A673 (cell line): ENCODE measurements around the gene CHDH. TPM values are rescaled to one million over a fixed set of nuclear protein-coding genes. Genes with fewer than 3 reads are reported as not detected.

ENCODE experiments used
- BruUV-seq: library from RNA; stranded (reverse); fragments of 400-500 nt; replicated peaks from 2 replicates; lab custom pipeline; 2021; lab: Mats Ljungman, UMichigan
- CTCF ChIA-PET: fragments of 300-600 bp; sonication (Branson Sonifier 250); formaldehyde crosslinking; loops from one replicate; lab custom pipeline; 2022; ENCODE audit warnings: antibody characterized with exemption; lab: Charles Lee
- POLR2A ChIA-PET: fragments of 300-600 bp; sonication (Branson Sonifier 250); formaldehyde crosslinking; loops from one replicate; lab custom pipeline; 2022; ENCODE audit warnings: antibody characterized with exemption; ENCODE audit not compliant: low non-redundant PET; lab: Charles Lee
- DNase-seq: peaks from one replicate; pipeline ENCODE4 v3.0.0-alpha.2; 2015; ENCODE audit warnings: low spot score
- H3K27ac ChIP-seq: fragments of 200-600 bp; sonication (generic); 2 replicates; pipeline ENCODE4 v1.5.1; 2016; ENCODE audit warnings: mixed run types, low read depth, mild to moderate bottlenecking, mixed read lengths, antibody characterized with exemption, low read length; ENCODE audit not compliant: poor library complexity, severe bottlenecking
- H3K27me3 ChIP-seq: fragments of 200-600 bp; sonication (generic); replicated peaks from 2 replicates; pipeline ENCODE4 v1.6.1; 2017; ENCODE audit warnings: mixed run types, low read depth, mild to moderate bottlenecking, mixed read lengths, antibody characterized with exemption, low read length; ENCODE audit not compliant: insufficient read depth, poor library complexity
- H3K36me3 ChIP-seq: fragments of 200-600 bp; sonication (generic); 2 replicates; pipeline ENCODE4 v1.6.1; 2016; ENCODE audit warnings: mixed run types, mild to moderate bottlenecking, mixed read lengths, antibody characterized with exemption, low read length; ENCODE audit not compliant: insufficient read depth, poor library complexity, severe bottlenecking
- H3K4me1 ChIP-seq: fragments of 200-600 bp; sonication (generic); 2 replicates; pipeline ENCODE4 v1.6.1; 2017; ENCODE audit warnings: mixed run types, mild to moderate bottlenecking, mixed read lengths, antibody characterized with exemption, low read length; ENCODE audit not compliant: insufficient read depth, poor library complexity, severe bottlenecking
- H3K4me3 ChIP-seq: fragments of 200-600 bp; sonication (generic); 2 replicates; pipeline ENCODE4 v1.5.1; 2016; ENCODE audit warnings: low read depth, mixed run types, mild to moderate bottlenecking, mixed read lengths, low read length; ENCODE audit not compliant: poor library complexity, severe bottlenecking
- H3K9me3 ChIP-seq: fragments of 200-600 bp; sonication (generic); 2 replicates; pipeline ENCODE4 v1.6.1; 2016; ENCODE audit warnings: mixed run types, low read depth, mild to moderate bottlenecking, mixed read lengths, antibody characterized with exemption, low read length; ENCODE audit not compliant: poor library complexity, severe bottlenecking
- CTCF ChIP-seq: fragments of 300-800, 200-600 bp; sonication (generic); conservative IDR thresholded peaks from 2 replicates; pipeline ENCODE4 v1.5.1; 2017; ENCODE audit warnings: low read depth, mild to moderate bottlenecking, antibody characterized with exemption, low read length, moderate library complexity, mixed read lengths
- EZH2 ChIP-seq: fragments of 200-600 bp; sonication (generic); IDR thresholded peaks from 2 replicates; pipeline ENCODE4 v1.6.1; 2017; ENCODE audit warnings: borderline replicate concordance, low read depth, mild to moderate bottlenecking, mixed read lengths, antibody characterized with exemption, low read length; ENCODE audit not compliant: poor library complexity, severe bottlenecking
- intact Hi-C: fragments of 100-400 bp; cut with micrococcal nuclease; formaldehyde crosslinking; loops from one replicate; pipeline ENCODE4 v1.10.0; 2022; ENCODE audit not compliant: unreplicated experiment
- total RNA-seq: library from RNA; stranded (reverse); gene quantifications from 2 replicates; pipeline ENCODE4 v1.2.3, GENCODE V29; 2021

Gene CHDH
- total RNA-seq, 1 experiment from 2014 or later, result not detected

- Histone ChIP-seq H3K27ac (no peak overlapping the region), H3K4me3 (no peak overlapping the region), H3K4me1 (no peaks in the 10 kb centered on the region), H3K9me3 (no peaks in the 10 kb centered on the region), H3K36me3 (no peaks in the 10 kb centered on the region), H3K27me3 (no peaks in the 10 kb centered on the region)
- no peak for DNase-seq
- BruUV-seq, result no TSS peak
- POLR2A ChIA-PET, result no interaction called here
- intact Hi-C loops, result no loop called here
- CTCF ChIA-PET, result no interaction called here
- no peak for TF ChIP-seq CTCF
- TF ChIP-seq EZH2, result no peak
Observed at GRCh38 chr3:53817809-53818208, 28.4 kb downstream of the CHDH start.

GRCh38 chr3:53817211-53817610, 29.0 kb downstream of the CHDH start:
- no TSS peak for BruUV-seq
- no peak for DNase-seq
- POLR2A ChIA-PET, result no interaction called here
- Histone ChIP-seq H3K27ac (no peak overlapping the region), H3K4me3 (no peak overlapping the region), H3K27me3 (no peaks in the 10 kb centered on the region), H3K36me3 (no peaks in the 10 kb centered on the region), H3K4me1 (no peaks in the 10 kb centered on the region), H3K9me3 (no peaks in the 10 kb centered on the region)
- intact Hi-C loops, result no loop called here
- CTCF ChIA-PET, result no interaction called here
- TF ChIP-seq CTCF, result no peak

GRCh38 chr3:53816425-53816824, 29.8 kb downstream of the CHDH start:
- POLR2A ChIA-PET, result interaction anchor here (0.6 kb wide), 1 partner anchor 72 kb away, joined by 3 read pairs; no protein-coding TSS in a partner anchor
- Histone ChIP-seq H3K4me1 (no peaks in the 10 kb centered on the region), H3K27me3 (no peaks in the 10 kb centered on the region), H3K36me3 (no peaks in the 10 kb centered on the region), H3K9me3 (no peaks in the 10 kb centered on the region), H3K27ac (no peak overlapping the region), H3K4me3 (no peak overlapping the region)
- no peak for DNase-seq
- intact Hi-C loops, result no loop called here
- no TSS peak for BruUV-seq
- TF ChIP-seq EZH2 (no peak), CTCF (no peak)
- CTCF ChIA-PET, result no interaction called here
